ENCODE measurements around the gene TSHR.

DNA sequence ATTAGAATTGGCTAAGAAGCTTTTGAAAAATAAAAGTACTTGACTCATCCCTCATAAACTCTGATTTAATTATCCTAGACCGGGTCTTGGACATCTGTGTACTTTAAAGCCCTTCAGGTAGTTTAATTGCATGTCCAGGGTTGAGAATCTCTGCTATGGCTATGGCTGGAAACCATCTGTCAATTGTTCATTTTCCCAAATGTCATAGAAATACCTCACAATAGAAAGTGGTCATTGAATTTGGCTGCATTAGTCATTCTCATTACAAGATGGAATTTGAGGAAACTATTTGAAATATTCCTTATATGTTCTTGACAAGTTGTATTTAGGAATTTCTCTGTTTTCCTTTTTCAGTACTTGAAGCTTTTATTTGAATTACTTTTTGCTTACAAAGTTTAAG, 111.3 kb downstream of the TSHR start:
- TF ChIP-seq, protein P1, sequence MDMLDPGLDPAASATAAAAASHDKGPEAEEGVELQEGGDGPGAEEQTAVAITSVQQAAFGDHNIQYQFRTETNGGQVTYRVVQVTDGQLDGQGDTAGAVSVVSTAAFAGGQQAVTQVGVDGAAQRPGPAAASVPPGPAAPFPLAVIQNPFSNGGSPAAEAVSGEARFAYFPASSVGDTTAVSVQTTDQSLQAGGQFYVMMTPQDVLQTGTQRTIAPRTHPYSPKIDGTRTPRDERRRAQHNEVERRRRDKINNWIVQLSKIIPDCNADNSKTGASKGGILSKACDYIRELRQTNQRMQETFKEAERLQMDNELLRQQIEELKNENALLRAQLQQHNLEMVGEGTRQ (CRISPR knock-in tag; IDR thresholded peaks at IDR 0.05): no peak
- TF ChIP-seq, protein P2, sequence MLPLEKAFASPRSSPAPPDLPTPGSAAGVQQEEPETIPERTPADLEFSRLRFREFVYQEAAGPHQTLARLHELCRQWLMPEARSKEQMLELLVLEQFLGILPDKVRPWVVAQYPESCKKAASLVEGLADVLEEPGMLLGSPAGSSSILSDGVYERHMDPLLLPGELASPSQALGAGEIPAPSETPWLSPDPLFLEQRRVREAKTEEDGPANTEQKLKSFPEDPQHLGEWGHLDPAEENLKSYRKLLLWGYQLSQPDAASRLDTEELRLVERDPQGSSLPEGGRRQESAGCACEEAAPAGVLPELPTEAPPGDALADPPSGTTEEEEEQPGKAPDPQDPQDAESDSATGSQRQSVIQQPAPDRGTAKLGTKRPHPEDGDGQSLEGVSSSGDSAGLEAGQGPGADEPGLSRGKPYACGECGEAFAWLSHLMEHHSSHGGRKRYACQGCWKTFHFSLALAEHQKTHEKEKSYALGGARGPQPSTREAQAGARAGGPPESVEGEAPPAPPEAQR (CRISPR knock-in tag; IDR thresholded peaks at IDR 0.05): no peak
- TF ChIP-seq, protein P3, sequence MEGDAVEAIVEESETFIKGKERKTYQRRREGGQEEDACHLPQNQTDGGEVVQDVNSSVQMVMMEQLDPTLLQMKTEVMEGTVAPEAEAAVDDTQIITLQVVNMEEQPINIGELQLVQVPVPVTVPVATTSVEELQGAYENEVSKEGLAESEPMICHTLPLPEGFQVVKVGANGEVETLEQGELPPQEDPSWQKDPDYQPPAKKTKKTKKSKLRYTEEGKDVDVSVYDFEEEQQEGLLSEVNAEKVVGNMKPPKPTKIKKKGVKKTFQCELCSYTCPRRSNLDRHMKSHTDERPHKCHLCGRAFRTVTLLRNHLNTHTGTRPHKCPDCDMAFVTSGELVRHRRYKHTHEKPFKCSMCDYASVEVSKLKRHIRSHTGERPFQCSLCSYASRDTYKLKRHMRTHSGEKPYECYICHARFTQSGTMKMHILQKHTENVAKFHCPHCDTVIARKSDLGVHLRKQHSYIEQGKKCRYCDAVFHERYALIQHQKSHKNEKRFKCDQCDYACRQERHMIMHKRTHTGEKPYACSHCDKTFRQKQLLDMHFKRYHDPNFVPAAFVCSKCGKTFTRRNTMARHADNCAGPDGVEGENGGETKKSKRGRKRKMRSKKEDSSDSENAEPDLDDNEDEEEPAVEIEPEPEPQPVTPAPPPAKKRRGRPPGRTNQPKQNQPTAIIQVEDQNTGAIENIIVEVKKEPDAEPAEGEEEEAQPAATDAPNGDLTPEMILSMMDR (IDR thresholded peaks at IDR 0.05): no peak
- TF ChIP-seq ZNF138 (CRISPR knock-in tag; conservative IDR thresholded peaks at IDR 0.05) (no peak), RORB (CRISPR knock-in tag; IDR thresholded peaks at IDR 0.05) (no peak), TEAD4 (CRISPR knock-in tag; IDR thresholded peaks at IDR 0.05) (no peak), NR3C1 (CRISPR knock-in tag; conservative IDR thresholded peaks at IDR 0.05; ENCODE audit: low read depth) (no peak), KAT7 (CRISPR knock-in tag; IDR thresholded peaks at IDR 0.05; ENCODE audit: borderline replicate concordance) (no peak), ESRRA (CRISPR knock-in tag; IDR thresholded peaks at IDR 0.05; ENCODE audit: borderline replicate concordance) (no peak)
- TF ChIP-seq, protein P4, sequence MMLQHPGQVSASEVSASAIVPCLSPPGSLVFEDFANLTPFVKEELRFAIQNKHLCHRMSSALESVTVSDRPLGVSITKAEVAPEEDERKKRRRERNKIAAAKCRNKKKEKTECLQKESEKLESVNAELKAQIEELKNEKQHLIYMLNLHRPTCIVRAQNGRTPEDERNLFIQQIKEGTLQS (CRISPR knock-in tag; conservative IDR thresholded peaks at IDR 0.05): no peak
